ENCODE measurements around the gene RBM10. TPM values are rescaled to one million over a fixed set of nuclear protein-coding genes. Genes with fewer than 3 reads are reported as not detected.

The RBM10 gene
- total RNA-seq, 2 donors from 2014 or later = 24.1 to 25.2 TPM

- Histone ChIP-seq H3K36me3 (peaks cover 20% of the 10 kb centered on the region), H3K27ac (no peak overlapping the region), H3K27me3 (replicated peaks; ENCODE audit: insufficient read depth) (no peaks in the 10 kb centered on the region), H3K4me1 (ENCODE audit: control insufficient read depth in 1 of 2, low read depth in 2 of 2) (peaks cover 0 to 6% of the 10 kb centered on the region in 2 donors), H3K4me3 (no peak overlapping the region), H3K9me3 (no peaks in the 10 kb centered on the region)
- ATAC-seq (ENCODE audit: insufficient number of reproducible peaks, low FRiP score, low read depth) (no peak), DNase-seq (ENCODE audit: low spot score) (no peak)
- no peak for TF ChIP-seq CTCF (IDR thresholded peaks at IDR 0.05)
Observed at GRCh38 chrX:47230136-47230868, 85.3 kb downstream of the RBM10 start.

GRCh38 chrX:47231167-47231566, 86.1 kb downstream of the RBM10 start:
- Histone ChIP-seq H3K9me3 (no peaks in the 10 kb centered on the region), H3K4me3 (no peak overlapping the region), H3K27ac (no peak overlapping the region), H3K36me3 (peaks cover 15% of the 10 kb centered on the region), H3K4me1 (ENCODE audit: control insufficient read depth in 1 of 2, low read depth in 2 of 2) (peaks cover 0 to 6% of the 10 kb centered on the region in 2 donors), H3K27me3 (replicated peaks; ENCODE audit: insufficient read depth) (no peaks in the 10 kb centered on the region)
- ATAC-seq (ENCODE audit: insufficient number of reproducible peaks, low FRiP score, low read depth) = no peak
- no peak for TF ChIP-seq CTCF (IDR thresholded peaks at IDR 0.05)
- no peak for DNase-seq (ENCODE audit: low spot score)

GRCh38 chrX:47232197-47232802, 87.3 kb downstream of the RBM10 start:
- Histone ChIP-seq H3K36me3 (peaks cover 8% of the 10 kb centered on the region), H3K9me3 (no peaks in the 10 kb centered on the region), H3K4me1 (ENCODE audit: control insufficient read depth in 1 of 2, low read depth in 2 of 2) (peaks cover 0 to 11% of the 10 kb centered on the region in 2 donors), H3K27ac (peak overlapping the region; percentile 93 to 98), H3K4me3 (peak overlapping the region; percentile 80), H3K27me3 (replicated peaks; ENCODE audit: insufficient read depth) (no peaks in the 10 kb centered on the region)
- no peak for ATAC-seq (ENCODE audit: insufficient number of reproducible peaks, low FRiP score, low read depth)
- no peak for TF ChIP-seq CTCF (IDR thresholded peaks at IDR 0.05)
- DNase-seq (ENCODE audit: low spot score) = no peak

- no peaks in the 10 kb centered on the region for H3K27me3 ChIP-seq (replicated peaks; ENCODE audit: insufficient read depth)
- H3K36me3 ChIP-seq = peaks cover 8% of the 10 kb centered on the region
- H3K4me1 ChIP-seq (ENCODE audit: control insufficient read depth in 1 of 2, low read depth in 2 of 2) = peaks cover 0 to 13% of the 10 kb centered on the region in 2 donors
- TF ChIP-seq CTCF (IDR thresholded peaks at IDR 0.05) = no peak
- H3K4me3 ChIP-seq = peak within 1 kb of the TSS; percentile 80
- no peaks in the 10 kb centered on the region for H3K9me3 ChIP-seq
- DNase-seq (ENCODE audit: low spot score) (no peak), ATAC-seq (ENCODE audit: insufficient number of reproducible peaks, low FRiP score, low read depth) (no peak)
- H3K27ac ChIP-seq = peak within 1 kb of the TSS; percentile 93 to 98
Observed at GRCh38 chrX:47232803-47233332, 87.8 kb downstream of the RBM10 start, which contains the start of gene USP11. Gene USP11, plus strand, starts transcription at chrX:47233009. Its CDS starts 35 bp downstream, at chrX:47233044.
